Astrocyte of the cerebellum (primary cell): ENCODE data around the gene RAB13.

Experiments
- DNase-seq: peaks from one replicate; pipeline ENCODE4 v3.0.0-alpha.2; 2011; ENCODE audit warnings: low read depth
- H3K4me3 ChIP-seq: 2 replicates; pipeline ENCODE4 v1.5.1; 2011; ENCODE audit warnings: mild to moderate bottlenecking, low read depth, low read length, moderate library complexity
- in situ Hi-C: cut with HindIII; loops from 2 replicates; pipeline ENCODE4 v1.10.0; 2017; ENCODE audit warnings: low sequenced_read_pairs
- TF ChIP-seq, protein P1 (sequence below): IDR thresholded peaks from 2 replicates; pipeline ENCODE4 v1.5.1; 2012; ENCODE audit warnings: low read length, low read depth, moderate library complexity, mild to moderate bottlenecking; ENCODE audit errors: missing control alignments

The RAB13 gene

DNA sequence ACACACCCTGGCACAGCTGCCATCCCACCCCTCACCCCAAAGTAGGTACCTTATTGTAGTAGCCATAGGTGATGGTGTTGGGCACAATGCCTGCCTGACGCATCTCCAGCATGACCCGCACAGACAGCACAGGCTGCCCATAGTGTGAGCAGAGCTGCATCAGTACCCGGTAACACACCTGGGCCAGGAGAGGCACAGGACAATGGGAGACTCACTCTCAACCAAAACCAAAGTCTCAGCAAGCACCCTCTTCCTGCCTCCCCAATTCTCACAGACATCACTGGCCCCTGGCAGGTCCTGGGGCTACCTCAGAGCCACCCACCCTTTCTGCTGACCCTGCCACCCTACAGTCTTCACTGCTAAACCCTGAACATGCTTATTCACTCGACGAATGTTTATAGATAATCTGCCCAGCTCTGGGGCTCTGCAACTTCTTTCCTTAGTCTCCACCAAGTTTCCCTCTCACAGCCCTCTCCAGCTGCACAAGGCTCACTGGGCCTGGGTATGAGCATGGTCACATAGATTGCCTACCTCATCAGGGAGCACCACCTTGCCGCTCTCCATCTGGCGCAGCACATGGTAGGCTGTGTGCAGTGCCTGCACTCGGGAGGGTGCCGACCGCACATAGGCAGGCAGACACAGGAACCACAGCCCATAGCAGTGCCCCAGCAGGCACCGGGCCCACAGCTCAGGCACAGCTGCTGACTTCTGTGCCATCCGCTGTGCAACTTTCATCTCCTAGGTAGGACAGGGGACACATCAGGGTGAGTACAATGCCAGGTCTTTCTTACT, 49.9 kb downstream of the RAB13 start:
- TF ChIP-seq, protein P1, sequence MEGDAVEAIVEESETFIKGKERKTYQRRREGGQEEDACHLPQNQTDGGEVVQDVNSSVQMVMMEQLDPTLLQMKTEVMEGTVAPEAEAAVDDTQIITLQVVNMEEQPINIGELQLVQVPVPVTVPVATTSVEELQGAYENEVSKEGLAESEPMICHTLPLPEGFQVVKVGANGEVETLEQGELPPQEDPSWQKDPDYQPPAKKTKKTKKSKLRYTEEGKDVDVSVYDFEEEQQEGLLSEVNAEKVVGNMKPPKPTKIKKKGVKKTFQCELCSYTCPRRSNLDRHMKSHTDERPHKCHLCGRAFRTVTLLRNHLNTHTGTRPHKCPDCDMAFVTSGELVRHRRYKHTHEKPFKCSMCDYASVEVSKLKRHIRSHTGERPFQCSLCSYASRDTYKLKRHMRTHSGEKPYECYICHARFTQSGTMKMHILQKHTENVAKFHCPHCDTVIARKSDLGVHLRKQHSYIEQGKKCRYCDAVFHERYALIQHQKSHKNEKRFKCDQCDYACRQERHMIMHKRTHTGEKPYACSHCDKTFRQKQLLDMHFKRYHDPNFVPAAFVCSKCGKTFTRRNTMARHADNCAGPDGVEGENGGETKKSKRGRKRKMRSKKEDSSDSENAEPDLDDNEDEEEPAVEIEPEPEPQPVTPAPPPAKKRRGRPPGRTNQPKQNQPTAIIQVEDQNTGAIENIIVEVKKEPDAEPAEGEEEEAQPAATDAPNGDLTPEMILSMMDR = no peak
- in situ Hi-C loops = no loop called here
- no peak for DNase-seq
- H3K4me3 ChIP-seq = no peak overlapping the region

GRCh38 chr1:153934746-153935145, 51.4 kb downstream of the RAB13 start:
- in situ Hi-C loops = no loop called here
- TF ChIP-seq, protein P1 = no peak
- no peak for DNase-seq
- no peak overlapping the region for H3K4me3 ChIP-seq

- no peak overlapping the region for H3K4me3 ChIP-seq
- in situ Hi-C loops = no loop called here
- TF ChIP-seq, protein P1 = no peak
- no peak for DNase-seq
Measured at GRCh38 chr1:153933955-153934354, 52.2 kb downstream of the RAB13 start.

DNA sequence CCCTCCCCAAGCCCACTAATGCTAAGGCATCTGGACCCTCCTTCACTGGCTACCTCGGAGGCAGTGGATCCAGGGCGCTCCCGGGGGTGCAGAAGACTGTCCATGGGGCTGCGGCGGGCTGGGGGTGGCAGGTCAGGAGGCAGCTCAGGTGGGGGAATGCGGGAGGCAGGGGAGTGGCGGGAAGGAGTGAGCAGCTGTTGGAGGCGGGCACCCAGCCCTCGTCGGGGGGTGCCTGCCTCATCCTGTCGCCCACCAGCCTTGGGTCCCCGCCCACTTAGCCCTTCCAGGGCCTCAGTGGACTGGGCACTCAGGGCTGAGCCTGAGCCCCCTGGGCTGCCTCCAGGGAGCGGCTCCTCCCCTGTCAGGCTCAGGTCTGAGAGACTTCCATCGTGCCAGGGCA, 52.7 kb downstream of the RAB13 start:
- TF ChIP-seq, protein P1 = no peak
- H3K4me3 ChIP-seq = no peak overlapping the region
- DNase-seq = no peak
- in situ Hi-C loops = no loop called here

DNA sequence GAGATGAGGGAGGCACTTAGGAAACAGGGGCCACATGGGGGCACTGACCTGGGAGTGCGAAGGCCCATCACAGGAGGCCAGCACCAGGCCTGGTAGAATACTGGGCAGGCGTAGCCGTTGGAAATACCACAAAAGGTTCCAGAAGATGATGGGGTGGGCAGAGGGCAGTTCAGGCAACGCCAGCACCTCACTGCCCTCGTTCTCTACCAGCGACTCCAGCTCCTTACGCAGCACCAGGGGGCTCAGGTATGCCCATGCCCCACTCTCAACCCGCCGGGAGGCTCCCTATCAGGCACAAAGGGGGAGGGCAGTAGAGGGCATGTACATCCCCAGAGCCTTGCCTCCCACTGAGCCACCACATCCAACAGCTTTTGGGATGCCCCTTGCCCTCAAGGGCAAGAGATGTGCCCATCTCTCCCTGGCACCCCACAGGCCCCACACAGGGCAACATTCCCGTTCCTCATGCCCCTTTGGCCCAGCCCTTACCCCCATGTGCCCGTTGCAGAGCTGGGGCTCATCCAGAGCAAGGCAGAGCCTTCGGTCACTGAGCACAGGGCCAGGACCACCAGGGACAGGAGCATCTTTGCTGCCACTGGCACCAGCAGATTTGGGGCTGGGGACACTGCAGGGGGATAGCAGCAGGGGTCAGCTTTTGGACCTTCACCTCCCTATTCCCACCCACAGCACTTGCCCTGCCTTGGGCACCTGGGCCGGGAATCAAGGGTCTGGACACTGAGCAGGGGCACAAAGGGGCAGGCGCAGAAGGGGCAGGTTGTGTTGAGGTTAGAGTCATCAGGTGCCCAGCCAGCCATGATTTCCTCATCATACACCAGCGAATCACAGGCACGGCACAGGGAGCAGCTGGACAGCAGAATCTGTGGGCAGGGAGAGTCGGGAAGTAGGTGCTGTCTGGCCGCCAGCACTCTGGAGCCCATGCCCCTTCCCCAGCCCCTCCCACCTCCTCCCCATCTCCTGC, 53.7 kb downstream of the RAB13 start:
- TF ChIP-seq, protein P1 = no peak
- no peak for DNase-seq
- H3K4me3 ChIP-seq = no peak overlapping the region
- in situ Hi-C loops = no loop called here
